Measurements from ENCODE around the gene AMH. TPM values are rescaled to one million over a fixed set of nuclear protein-coding genes. Genes with fewer than 3 reads are reported as not detected.

Gene AMH
- total RNA-seq, 2 donors from 2014 or later = 0.92 to 0.95 TPM

- Histone ChIP-seq H3K4me3 (peak overlapping the region; percentile 100), H3K27me3 (replicated peaks; ENCODE audit: insufficient read depth) (no peaks in the 10 kb centered on the region), H3K27ac (peak overlapping the region; percentile 59 to 79), H3K9me3 (no peaks in the 10 kb centered on the region), H3K4me1 (ENCODE audit: control insufficient read depth in 1 of 2, low read depth in 2 of 2) (peaks cover 30 to 48% of the 10 kb centered on the region in 2 donors), H3K36me3 (peaks cover 20% of the 10 kb centered on the region)
- ATAC-seq (ENCODE audit: insufficient number of reproducible peaks, low FRiP score, low read depth) = no peak
- DNase-seq (ENCODE audit: low spot score) = no peak
- TF ChIP-seq CTCF (IDR thresholded peaks at IDR 0.05) = no peak
Observed at GRCh38 chr19:2274185-2274711, 25.1 kb downstream of the AMH start.

DNA sequence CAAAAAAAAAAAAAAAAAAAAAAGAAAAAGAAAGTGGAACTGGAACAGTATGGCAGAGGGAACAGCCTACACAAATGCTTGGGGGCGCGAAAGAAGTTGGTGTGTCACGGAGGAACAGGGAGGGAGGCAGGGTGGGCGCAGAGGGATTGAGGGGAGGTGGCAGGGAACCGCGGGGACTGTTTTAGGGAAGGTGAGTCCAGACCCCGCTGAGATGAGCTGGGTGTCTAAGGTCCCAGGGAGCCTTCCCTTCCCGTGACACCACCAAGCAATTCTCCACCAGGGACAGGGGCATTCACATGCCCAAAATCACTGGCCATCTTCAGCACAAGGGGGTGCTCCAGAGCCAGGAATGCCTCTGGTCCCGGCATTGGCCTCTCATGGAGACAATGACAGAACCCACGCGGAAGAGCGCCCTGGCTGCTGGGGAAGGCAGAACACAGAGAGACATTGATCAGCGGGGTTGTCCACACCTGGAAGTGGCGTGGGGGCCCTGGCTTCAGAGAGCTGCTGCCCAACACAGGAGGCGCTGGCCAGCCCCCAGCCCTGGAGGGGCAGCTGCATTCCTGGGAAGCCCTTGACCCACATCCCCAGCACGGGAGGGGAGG, 25.9 kb downstream of the AMH start:
- no peak overlapping the region for H3K27ac ChIP-seq
- DNase-seq (ENCODE audit: low spot score) (no peak), ATAC-seq (ENCODE audit: insufficient number of reproducible peaks, low FRiP score, low read depth) (no peak)
- H3K27me3 ChIP-seq (replicated peaks; ENCODE audit: insufficient read depth) = no peaks in the 10 kb centered on the region
- H3K4me1 ChIP-seq (ENCODE audit: control insufficient read depth in 1 of 2, low read depth in 2 of 2) = peaks cover 30 to 48% of the 10 kb centered on the region in 2 donors
- H3K4me3 ChIP-seq = no peak overlapping the region
- H3K9me3 ChIP-seq = no peaks in the 10 kb centered on the region
- peak; percentile 29 for TF ChIP-seq CTCF (IDR thresholded peaks at IDR 0.05)
- peaks cover 20% of the 10 kb centered on the region for H3K36me3 ChIP-seq

- no peak for DNase-seq (ENCODE audit: low spot score)
- Histone ChIP-seq H3K27ac (no peak overlapping the region), H3K4me1 (ENCODE audit: control insufficient read depth in 1 of 2, low read depth in 2 of 2) (peaks cover 30 to 48% of the 10 kb centered on the region in 2 donors)
Observed at GRCh38 chr19:2275588-2276428, 26.7 kb downstream of the AMH start.

GRCh38 chr19:2276429-2276986, 27.4 kb downstream of the AMH start:
- no peaks in the 10 kb centered on the region for H3K27me3 ChIP-seq (replicated peaks; ENCODE audit: insufficient read depth)
- DNase-seq (ENCODE audit: low spot score) (no peak), ATAC-seq (ENCODE audit: insufficient number of reproducible peaks, low FRiP score, low read depth) (no peak)
- H3K4me3 ChIP-seq = no peak overlapping the region
- peaks cover 17% of the 10 kb centered on the region for H3K36me3 ChIP-seq
- TF ChIP-seq CTCF (IDR thresholded peaks at IDR 0.05) = no peak
- no peak overlapping the region for H3K27ac ChIP-seq
- peaks cover 25 to 44% of the 10 kb centered on the region in 2 donors for H3K4me1 ChIP-seq (ENCODE audit: control insufficient read depth in 1 of 2, low read depth in 2 of 2)
- H3K9me3 ChIP-seq = no peaks in the 10 kb centered on the region

More at GRCh38 chr19:2275588-2276428, 26.7 kb downstream of the AMH start:
- Histone ChIP-seq H3K27me3 (replicated peaks; ENCODE audit: insufficient read depth) (no peaks in the 10 kb centered on the region), H3K4me3 (no peak overlapping the region), H3K9me3 (no peaks in the 10 kb centered on the region), H3K36me3 (peaks cover 20% of the 10 kb centered on the region)
- no peak for TF ChIP-seq CTCF (IDR thresholded peaks at IDR 0.05)
- ATAC-seq (ENCODE audit: insufficient number of reproducible peaks, low FRiP score, low read depth) = no peak

- no peak for ATAC-seq (ENCODE audit: insufficient number of reproducible peaks, low FRiP score, low read depth)
- H3K9me3 ChIP-seq = no peaks in the 10 kb centered on the region
- DNase-seq (ENCODE audit: low spot score) = no peak
- TF ChIP-seq CTCF (IDR thresholded peaks at IDR 0.05) = no peak
- H3K36me3 ChIP-seq = peaks cover 11% of the 10 kb centered on the region
- H3K4me1 ChIP-seq (ENCODE audit: control insufficient read depth in 1 of 2, low read depth in 2 of 2) = peaks cover 19 to 44% of the 10 kb centered on the region in 2 donors
- H3K27ac ChIP-seq = no peak overlapping the region
- no peak overlapping the region for H3K4me3 ChIP-seq
- no peaks in the 10 kb centered on the region for H3K27me3 ChIP-seq (replicated peaks; ENCODE audit: insufficient read depth)
Observed at GRCh38 chr19:2277138-2277537, 28.0 kb downstream of the AMH start.
